HG02981 (cell line): ENCODE measurements around the gene TSEN34.
"Not testable (repeated sequence)": the region's sequence is repeated elsewhere in the genome, so short reads cannot be mapped to it uniquely, and the experiment has no call there.

Experiments
- ATAC-seq: cut with Tn5 transposase; IDR thresholded peaks from one replicate; pipeline ENCODE4 v1.9.1; 2021; ENCODE audit warnings: mild to moderate bottlenecking, moderate library complexity; ENCODE audit not compliant: unreplicated experiment

The TSEN34 gene

GRCh38 chr19:54231077-54231931 lies 40.2 kb downstream of the TSEN34 start:
- no peak for ATAC-seq

GRCh38 chr19:54233941-54234340 lies 42.8 kb downstream of the TSEN34 start:
- no peak for ATAC-seq

- ATAC-seq: not testable (repeated sequence)
These were observed 48.6 kb downstream of the TSEN34 start for GRCh38 chr19:54239491-54240371.

GRCh38 chr19:54240372-54241336 lies 49.5 kb downstream of the TSEN34 start:
- ATAC-seq: not testable (repeated sequence)

GRCh38 chr19:54242234-54242633 lies 51.1 kb downstream of the TSEN34 start:
- ATAC-seq: not testable (repeated sequence)

- ATAC-seq: not testable (repeated sequence)
These were observed 51.5 kb downstream of the TSEN34 start, which contains the start of gene LILRA6 for GRCh38 chr19:54242646-54243045. Gene LILRA6 (minus strand): TSS chr19:54242790.

- not testable (repeated sequence) for ATAC-seq
These were observed 52.7 kb downstream of the TSEN34 start for GRCh38 chr19:54243809-54244208.
